ENCODE results near the gene RNF121.

DNA sequence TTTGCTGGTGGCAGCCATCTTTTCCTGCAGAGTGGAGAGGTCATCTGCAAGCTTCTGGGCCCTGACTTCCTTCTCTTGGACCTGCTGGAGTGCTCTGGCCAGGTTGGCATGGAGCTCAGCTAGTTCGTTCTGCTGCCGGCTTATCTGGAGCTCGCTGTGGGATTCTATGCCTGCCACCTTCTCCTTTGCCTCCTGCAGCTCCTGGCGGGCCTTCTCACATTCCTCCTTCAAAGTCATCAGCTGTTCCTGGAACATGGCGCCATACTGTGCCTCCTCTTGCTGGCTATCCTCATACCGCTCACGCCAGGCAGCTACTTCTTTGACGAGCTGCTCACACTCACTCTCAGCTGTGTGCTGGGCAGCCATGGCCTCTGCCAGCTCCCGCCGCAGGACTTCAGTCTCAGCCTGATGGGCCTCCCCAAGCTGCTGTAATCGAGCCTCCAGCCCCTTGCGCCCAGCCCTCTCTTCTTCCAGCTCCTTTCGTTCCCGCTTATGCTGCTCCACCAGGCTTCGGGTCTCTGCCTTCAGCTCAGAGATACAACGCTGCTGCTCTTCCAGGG lies 86.0 kb downstream of the RNF121 start:
- TF ChIP-seq, protein P1, sequence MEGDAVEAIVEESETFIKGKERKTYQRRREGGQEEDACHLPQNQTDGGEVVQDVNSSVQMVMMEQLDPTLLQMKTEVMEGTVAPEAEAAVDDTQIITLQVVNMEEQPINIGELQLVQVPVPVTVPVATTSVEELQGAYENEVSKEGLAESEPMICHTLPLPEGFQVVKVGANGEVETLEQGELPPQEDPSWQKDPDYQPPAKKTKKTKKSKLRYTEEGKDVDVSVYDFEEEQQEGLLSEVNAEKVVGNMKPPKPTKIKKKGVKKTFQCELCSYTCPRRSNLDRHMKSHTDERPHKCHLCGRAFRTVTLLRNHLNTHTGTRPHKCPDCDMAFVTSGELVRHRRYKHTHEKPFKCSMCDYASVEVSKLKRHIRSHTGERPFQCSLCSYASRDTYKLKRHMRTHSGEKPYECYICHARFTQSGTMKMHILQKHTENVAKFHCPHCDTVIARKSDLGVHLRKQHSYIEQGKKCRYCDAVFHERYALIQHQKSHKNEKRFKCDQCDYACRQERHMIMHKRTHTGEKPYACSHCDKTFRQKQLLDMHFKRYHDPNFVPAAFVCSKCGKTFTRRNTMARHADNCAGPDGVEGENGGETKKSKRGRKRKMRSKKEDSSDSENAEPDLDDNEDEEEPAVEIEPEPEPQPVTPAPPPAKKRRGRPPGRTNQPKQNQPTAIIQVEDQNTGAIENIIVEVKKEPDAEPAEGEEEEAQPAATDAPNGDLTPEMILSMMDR (IDR thresholded peaks at IDR 0.05) = no peak
- TF ChIP-seq POLR2A (IDR thresholded peaks at IDR 0.05) = no peak
